Measurements from ENCODE around the gene MAP3K3.

The MAP3K3 gene

GRCh38 chr17:63682441-63682840, 60.2 kb downstream of the MAP3K3 start:
- Histone ChIP-seq H3K4me3 (replicated peaks; ENCODE audit: low read depth, low read length) (no peak overlapping the region), H3K27me3 (replicated peaks; ENCODE audit: control insufficient read depth, insufficient read depth, low read length) (no peaks in the 10 kb centered on the region), H3K36me3 (ENCODE audit: control insufficient read depth, insufficient read depth, low read length) (peaks cover 12% of the 10 kb centered on the region)
- TF ChIP-seq, protein P1, sequence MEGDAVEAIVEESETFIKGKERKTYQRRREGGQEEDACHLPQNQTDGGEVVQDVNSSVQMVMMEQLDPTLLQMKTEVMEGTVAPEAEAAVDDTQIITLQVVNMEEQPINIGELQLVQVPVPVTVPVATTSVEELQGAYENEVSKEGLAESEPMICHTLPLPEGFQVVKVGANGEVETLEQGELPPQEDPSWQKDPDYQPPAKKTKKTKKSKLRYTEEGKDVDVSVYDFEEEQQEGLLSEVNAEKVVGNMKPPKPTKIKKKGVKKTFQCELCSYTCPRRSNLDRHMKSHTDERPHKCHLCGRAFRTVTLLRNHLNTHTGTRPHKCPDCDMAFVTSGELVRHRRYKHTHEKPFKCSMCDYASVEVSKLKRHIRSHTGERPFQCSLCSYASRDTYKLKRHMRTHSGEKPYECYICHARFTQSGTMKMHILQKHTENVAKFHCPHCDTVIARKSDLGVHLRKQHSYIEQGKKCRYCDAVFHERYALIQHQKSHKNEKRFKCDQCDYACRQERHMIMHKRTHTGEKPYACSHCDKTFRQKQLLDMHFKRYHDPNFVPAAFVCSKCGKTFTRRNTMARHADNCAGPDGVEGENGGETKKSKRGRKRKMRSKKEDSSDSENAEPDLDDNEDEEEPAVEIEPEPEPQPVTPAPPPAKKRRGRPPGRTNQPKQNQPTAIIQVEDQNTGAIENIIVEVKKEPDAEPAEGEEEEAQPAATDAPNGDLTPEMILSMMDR (IDR thresholded peaks at IDR 0.05; ENCODE audit: insufficient read depth, low read length, poor library complexity, severe bottlenecking), result no peak
- no peak for DNase-seq (ENCODE audit: extremely low read depth, insufficient read length)

DNA sequence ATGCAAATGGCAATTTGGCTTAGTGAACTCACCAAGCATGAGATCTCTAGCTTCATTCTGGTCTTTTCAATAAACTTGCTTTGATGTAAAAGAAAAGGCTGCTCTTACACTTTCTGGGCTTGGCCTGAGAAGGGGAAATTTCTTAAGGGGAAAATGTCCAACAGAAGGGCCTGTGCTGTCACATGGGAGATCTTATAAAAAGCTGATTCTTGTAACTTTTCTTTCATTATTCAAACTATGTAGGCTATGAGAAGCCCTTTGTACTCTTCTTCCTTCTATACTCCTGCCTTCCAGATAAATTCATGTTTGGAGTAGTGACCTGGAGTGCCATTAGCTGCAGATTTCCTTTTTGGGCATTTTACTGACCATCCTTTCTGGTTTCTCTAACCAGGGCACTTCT, 60.8 kb downstream of the MAP3K3 start:
- H3K4me3 ChIP-seq (replicated peaks; ENCODE audit: low read depth, low read length), result no peak overlapping the region
- H3K36me3 ChIP-seq (ENCODE audit: control insufficient read depth, insufficient read depth, low read length), result peaks cover 12% of the 10 kb centered on the region
- no peaks in the 10 kb centered on the region for H3K27me3 ChIP-seq (replicated peaks; ENCODE audit: control insufficient read depth, insufficient read depth, low read length)
- DNase-seq (ENCODE audit: extremely low read depth, insufficient read length), result no peak
- TF ChIP-seq, protein P1 (IDR thresholded peaks at IDR 0.05; ENCODE audit: insufficient read depth, low read length, poor library complexity, severe bottlenecking), result no peak

- no peak for DNase-seq (ENCODE audit: extremely low read depth, insufficient read length)
- Histone ChIP-seq H3K36me3 (ENCODE audit: control insufficient read depth, insufficient read depth, low read length) (peaks cover 15% of the 10 kb centered on the region), H3K4me3 (replicated peaks; ENCODE audit: low read depth, low read length) (no peak overlapping the region), H3K27me3 (replicated peaks; ENCODE audit: control insufficient read depth, insufficient read depth, low read length) (no peaks in the 10 kb centered on the region)
- TF ChIP-seq, protein P1 (IDR thresholded peaks at IDR 0.05; ENCODE audit: insufficient read depth, low read length, poor library complexity, severe bottlenecking), result no peak
Measured at GRCh38 chr17:63685041-63685440, 62.8 kb downstream of the MAP3K3 start.

GRCh38 chr17:63685578-63685977, 63.4 kb downstream of the MAP3K3 start:
- H3K27me3 ChIP-seq (replicated peaks; ENCODE audit: control insufficient read depth, insufficient read depth, low read length), result no peaks in the 10 kb centered on the region
- TF ChIP-seq, protein P1 (IDR thresholded peaks at IDR 0.05; ENCODE audit: insufficient read depth, low read length, poor library complexity, severe bottlenecking), result no peak
- DNase-seq (ENCODE audit: extremely low read depth, insufficient read length), result no peak
- peaks cover 18% of the 10 kb centered on the region for H3K36me3 ChIP-seq (ENCODE audit: control insufficient read depth, insufficient read depth, low read length)
- H3K4me3 ChIP-seq (replicated peaks; ENCODE audit: low read depth, low read length), result no peak overlapping the region

DNA sequence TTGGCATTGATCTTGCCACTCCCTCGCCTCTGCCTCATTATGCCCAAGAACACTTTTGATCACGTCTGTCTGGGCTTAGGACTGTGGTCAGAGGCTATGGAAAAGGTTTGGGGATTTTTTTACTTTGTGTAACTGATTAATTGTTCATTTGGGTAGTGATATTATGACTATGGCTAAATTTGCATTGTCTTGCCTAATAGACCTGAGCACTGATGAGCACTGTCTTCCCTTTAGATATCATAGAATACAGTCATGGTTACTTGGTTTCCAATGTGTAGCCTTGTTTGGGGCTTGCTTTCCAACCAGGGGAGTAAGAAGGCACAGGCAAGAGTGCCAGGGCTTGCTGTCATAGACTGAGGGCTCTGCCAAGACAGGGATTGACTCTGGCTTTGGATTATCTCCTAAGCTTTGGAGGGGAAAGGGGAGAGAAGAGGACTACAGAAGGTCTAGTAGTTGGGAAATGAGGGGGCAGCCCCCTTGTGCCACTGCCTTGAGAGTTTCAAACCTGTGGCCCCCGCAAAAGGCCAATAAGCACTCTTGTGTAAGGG, 64.0 kb downstream of the MAP3K3 start:
- Histone ChIP-seq H3K4me3 (replicated peaks; ENCODE audit: low read depth, low read length) (no peak overlapping the region), H3K36me3 (ENCODE audit: control insufficient read depth, insufficient read depth, low read length) (peaks cover 22% of the 10 kb centered on the region), H3K27me3 (replicated peaks; ENCODE audit: control insufficient read depth, insufficient read depth, low read length) (no peaks in the 10 kb centered on the region)
- no peak for DNase-seq (ENCODE audit: extremely low read depth, insufficient read length)
- TF ChIP-seq, protein P1 (IDR thresholded peaks at IDR 0.05; ENCODE audit: insufficient read depth, low read length, poor library complexity, severe bottlenecking), result no peak
